Gastroesophageal sphincter (tissue), 3 donors: Measurements from ENCODE around the gene NDUFS6.

Source experiments
- POLR2A ChIP-seq, 2 donors: fragments of 450-650 bp; IDR thresholded peaks; one replicate each; pipeline ENCODE4 v1.6.1; 2017; ENCODE audit warnings: antibody characterized with exemption in 2 of 2, mild to moderate bottlenecking in 2 of 2, moderate library complexity in 1 of 2
- TF ChIP-seq, protein P1 (sequence below), 4 experiments: fragments of 200-600 bp in 2 of 4; fragments of 450-650 bp in 2 of 4; sonication (generic) in 1 of 4; IDR thresholded peaks; one replicate each; pipeline ENCODE4 v1.5.1; 2017 to 2019; ENCODE audit warnings: antibody characterized with exemption in 4 of 4, mild to moderate bottlenecking in 2 of 4, moderate library complexity in 2 of 4

DNA sequence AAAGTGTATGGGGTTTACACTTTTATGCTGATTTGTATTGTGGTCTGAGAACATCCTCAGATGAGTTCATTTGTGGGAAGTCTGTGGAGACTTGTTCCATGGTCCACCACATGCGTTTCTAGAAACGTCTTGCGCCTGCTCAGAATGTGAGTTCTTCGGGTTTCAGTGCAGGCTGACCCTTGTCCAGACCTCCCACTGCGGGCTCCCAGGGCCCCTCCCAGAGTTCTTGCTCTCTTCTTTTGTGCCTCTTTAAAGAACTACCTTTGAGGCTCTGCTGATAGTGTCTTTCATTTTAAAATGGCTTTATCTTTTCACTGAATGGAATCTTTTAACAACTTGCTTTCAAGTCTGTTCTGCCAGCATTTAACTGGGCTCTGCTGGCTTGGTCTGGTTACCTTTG is 17.6 kb downstream of the NDUFS6 start:
- TF ChIP-seq, protein P1, sequence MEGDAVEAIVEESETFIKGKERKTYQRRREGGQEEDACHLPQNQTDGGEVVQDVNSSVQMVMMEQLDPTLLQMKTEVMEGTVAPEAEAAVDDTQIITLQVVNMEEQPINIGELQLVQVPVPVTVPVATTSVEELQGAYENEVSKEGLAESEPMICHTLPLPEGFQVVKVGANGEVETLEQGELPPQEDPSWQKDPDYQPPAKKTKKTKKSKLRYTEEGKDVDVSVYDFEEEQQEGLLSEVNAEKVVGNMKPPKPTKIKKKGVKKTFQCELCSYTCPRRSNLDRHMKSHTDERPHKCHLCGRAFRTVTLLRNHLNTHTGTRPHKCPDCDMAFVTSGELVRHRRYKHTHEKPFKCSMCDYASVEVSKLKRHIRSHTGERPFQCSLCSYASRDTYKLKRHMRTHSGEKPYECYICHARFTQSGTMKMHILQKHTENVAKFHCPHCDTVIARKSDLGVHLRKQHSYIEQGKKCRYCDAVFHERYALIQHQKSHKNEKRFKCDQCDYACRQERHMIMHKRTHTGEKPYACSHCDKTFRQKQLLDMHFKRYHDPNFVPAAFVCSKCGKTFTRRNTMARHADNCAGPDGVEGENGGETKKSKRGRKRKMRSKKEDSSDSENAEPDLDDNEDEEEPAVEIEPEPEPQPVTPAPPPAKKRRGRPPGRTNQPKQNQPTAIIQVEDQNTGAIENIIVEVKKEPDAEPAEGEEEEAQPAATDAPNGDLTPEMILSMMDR (IDR thresholded peaks at IDR 0.05) = no peak
- TF ChIP-seq POLR2A (IDR thresholded peaks at IDR 0.05) = no peak
